LNCaP clone FGC (cell line): ENCODE measurements around the gene NCMAP.

Experiments used
- DNase-seq: peaks from one replicate; pipeline ENCODE4 v3.0.0-alpha.2; 2011; ENCODE audit warnings: low read depth
- H3K4me3 ChIP-seq: 2 replicates; pipeline ENCODE4 v1.5.1; 2011; ENCODE audit warnings: mild to moderate bottlenecking, low read depth, low read length, control low read depth
- TF ChIP-seq, protein P1 (sequence below): IDR thresholded peaks from 2 replicates; pipeline ENCODE4 v1.5.1; 2012; ENCODE audit warnings: mild to moderate bottlenecking; ENCODE audit not compliant: control insufficient read depth, insufficient read depth; ENCODE audit errors: extremely low read depth

The NCMAP gene

DNA sequence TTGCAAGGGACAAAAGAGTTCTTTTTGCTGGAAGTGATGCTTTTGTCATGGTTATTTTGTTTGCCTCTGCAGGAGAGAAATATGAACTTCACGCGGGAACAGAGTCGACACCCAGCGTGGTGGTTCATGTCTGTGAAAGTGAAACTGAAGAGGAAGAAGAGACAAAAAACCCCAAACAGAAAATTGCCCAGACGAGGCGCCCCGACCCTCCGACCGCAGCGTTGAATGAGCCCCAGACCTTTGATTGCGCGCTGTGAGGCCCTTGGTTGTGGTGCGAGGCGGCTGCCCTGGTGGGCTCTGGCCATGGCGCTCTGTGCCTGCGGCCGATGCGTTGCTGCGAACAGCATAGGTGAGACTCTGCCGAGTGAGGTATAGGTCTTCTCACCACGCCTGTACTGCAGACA, 20.9 kb upstream of the NCMAP start:
- H3K4me3 ChIP-seq = no peak overlapping the region
- no peak for DNase-seq
- TF ChIP-seq, protein P1, sequence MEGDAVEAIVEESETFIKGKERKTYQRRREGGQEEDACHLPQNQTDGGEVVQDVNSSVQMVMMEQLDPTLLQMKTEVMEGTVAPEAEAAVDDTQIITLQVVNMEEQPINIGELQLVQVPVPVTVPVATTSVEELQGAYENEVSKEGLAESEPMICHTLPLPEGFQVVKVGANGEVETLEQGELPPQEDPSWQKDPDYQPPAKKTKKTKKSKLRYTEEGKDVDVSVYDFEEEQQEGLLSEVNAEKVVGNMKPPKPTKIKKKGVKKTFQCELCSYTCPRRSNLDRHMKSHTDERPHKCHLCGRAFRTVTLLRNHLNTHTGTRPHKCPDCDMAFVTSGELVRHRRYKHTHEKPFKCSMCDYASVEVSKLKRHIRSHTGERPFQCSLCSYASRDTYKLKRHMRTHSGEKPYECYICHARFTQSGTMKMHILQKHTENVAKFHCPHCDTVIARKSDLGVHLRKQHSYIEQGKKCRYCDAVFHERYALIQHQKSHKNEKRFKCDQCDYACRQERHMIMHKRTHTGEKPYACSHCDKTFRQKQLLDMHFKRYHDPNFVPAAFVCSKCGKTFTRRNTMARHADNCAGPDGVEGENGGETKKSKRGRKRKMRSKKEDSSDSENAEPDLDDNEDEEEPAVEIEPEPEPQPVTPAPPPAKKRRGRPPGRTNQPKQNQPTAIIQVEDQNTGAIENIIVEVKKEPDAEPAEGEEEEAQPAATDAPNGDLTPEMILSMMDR = no peak

DNA sequence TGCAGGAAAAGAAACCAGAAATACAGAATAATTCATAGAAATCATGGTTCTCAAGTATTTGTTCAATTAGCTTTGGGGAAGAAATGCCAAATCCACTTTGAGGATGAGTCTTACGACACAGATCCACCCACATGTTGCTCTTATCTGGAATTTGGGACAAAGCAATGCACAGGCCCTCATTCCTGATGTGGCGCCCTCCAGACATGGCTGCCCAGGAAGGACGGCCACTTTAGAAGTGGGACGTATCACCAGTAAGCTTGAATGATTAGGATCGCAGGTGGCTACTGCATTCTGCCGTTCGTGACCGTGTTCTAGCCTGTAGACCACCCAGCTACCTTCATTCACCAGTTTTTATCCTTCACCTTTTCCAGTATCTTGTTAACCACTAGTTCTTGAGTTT, 20.1 kb upstream of the NCMAP start:
- TF ChIP-seq, protein P1 = no peak
- H3K4me3 ChIP-seq = no peak overlapping the region
- no peak for DNase-seq

DNA sequence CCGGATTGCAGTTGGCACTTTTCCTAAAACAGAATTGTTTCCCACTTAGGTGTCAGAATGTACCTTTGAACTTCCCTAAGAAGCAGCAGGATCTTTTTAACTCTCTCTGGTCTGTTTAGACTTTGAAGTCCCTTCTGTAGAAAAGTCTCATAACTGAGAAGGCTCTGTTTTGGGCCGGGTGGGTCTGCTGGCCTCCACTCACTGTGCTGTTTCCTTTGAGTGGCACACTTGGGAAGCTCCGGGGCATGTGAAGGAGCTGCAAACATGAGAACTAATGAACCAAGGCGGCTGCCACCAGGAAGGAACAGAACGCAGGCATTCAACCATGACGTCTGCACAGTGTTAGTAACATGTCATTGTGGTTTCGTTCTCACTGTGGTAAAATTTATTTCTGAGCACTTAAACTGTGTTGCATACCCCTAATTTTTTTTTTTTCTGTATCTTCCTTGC, 19.5 kb upstream of the NCMAP start:
- no peak overlapping the region for H3K4me3 ChIP-seq
- no peak for DNase-seq
- TF ChIP-seq, protein P1 = no peak

DNA sequence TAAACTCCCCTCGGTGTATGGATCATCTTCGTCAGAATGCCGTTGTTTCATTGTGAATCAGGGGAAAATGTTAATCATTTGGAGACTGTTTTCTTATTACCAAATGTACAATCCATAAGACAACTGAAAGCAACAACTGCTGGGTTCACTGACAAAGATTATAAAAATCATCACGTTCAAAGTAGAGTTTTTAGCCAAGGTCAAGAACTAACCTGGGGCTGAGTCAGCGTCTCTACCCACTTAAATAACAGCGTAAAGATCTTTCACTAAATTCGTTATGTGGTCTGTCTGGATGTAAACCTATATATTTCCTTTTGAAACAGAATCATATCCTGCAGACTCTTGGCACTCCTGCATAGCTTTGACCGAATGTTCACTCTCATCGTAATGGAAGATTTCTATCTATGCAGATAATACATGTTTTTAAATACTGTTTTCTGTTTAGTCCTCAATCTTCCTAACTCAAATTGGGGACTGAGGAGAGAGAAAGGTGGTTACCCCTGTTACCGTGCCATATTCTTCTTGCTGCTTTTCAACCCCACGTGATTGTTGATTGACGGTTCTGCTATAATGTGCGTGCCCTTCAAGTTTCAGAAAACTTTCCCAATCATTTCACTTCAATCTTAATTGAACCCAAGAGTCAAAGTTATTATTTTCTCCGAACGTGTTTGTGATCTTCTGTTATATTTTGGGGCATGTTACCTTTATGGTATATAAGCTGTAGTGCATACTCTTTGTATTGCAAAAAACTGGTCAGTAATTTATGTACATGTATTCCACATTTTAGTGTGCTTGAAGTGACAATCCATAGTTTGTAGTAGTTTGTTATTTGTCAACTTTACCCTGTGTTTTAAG, 15.6 kb upstream of the NCMAP start:
- DNase-seq = no peak
- TF ChIP-seq, protein P1 = no peak
- H3K4me3 ChIP-seq = no peak overlapping the region

DNA sequence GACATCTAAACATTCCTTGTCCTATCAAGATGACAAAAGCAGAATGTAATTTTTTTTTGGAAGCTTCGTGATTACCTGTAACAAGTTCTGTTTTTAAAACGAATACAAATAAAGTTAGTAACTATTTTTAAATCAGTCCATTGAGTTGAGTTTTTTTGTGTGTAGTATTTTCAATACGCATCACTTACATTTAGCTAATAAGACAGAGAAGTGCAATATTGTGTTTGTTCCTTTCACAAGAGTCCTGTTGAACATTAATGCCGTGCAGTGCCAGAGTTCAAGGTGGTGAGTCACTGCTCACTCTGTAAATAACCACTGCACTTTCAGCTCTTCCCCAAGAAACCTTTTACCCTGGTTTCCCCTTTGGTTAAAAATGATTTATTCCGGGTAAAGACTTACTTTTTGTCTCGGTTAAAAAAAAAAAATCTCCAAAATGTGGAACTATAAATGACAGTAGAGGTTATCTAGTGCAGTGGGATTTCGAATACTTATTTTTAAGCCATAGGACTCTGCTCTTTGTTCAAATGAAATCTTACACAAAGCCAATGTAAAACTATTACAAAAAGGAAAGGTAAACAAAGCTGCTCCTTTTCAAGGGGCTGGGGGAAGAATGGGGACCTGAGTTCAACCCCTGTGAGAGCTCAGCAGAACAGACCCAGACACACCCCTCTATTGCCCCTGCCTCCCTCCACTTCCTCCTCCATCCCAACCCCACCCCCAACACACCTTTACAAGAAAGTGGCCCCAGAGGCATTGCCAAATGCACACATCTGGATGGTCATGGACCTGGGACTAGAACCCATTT, 14.8 kb upstream of the NCMAP start:
- TF ChIP-seq, protein P1 = no peak
- no peak overlapping the region for H3K4me3 ChIP-seq
- peak; percentile 33 for DNase-seq

DNA sequence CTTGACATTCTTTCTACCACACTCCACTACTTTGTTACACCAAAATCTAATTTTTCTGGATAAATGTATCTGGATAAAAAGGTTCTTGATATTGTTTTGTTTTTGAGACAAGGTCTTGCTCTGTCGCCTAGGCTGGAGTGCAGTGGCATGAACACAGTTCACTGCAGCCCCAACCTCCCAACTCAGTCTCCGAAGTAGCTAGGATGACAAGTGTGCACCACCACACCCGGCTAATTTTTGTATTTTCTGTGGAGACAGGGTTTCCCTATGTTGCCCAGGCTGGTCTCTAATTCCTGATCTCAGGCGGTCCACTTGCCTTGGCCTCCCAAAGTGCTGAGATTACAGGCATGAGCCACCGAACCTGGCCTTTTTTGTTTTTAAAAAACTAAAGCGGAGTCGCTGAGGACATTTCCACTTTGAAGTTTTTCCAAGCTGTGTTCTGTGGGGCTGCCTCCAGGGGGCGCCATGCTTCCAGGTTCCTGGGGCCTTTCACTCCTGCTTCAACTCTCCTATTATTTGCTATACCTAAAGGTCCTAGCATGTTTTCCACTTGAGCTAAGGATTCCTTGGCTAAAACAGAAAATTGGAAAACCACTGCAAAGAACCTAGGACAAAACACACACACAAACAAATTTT, 14.1 kb upstream of the NCMAP start:
- H3K4me3 ChIP-seq = no peak overlapping the region
- DNase-seq = no peak
- TF ChIP-seq, protein P1 = peak; percentile 32
